Measurements from ENCODE around the gene COASY. TPM values are rescaled to one million over a fixed set of nuclear protein-coding genes. Genes with fewer than 3 reads are reported as not detected.
"Not testable (repeated sequence)": the region's sequence is repeated elsewhere in the genome, so short reads cannot be mapped to it uniquely, and the experiment has no call there.

COASY gene
- total RNA-seq, 4 donors from 2014 or later = 16.8 to 25.8 (median 19.9) TPM

GRCh38 chr17:42547001-42547461 is 14.9 kb upstream of the COASY start:
- peaks cover 0 to 37% of the 10 kb centered on the region in 2 donors for H3K36me3 ChIP-seq
- no peak overlapping the region for H3K27ac ChIP-seq
- no peak overlapping the region for H3K4me3 ChIP-seq
- no peaks in the 10 kb centered on the region for H3K9me3 ChIP-seq
- 50% methylated on average over 7 of the region's 23 CpGs; no CpG with 5 or more reads in 1 of the 2 donors for WGBS, 2 donors (ENCODE audit: low coverage in 1 of 2)
- peaks cover 0 to 13% (median 8%) of the 10 kb centered on the region in 3 donors for H3K4me1 ChIP-seq
- no peak for TF ChIP-seq POLR2A (IDR thresholded peaks at IDR 0.05)
- TF ChIP-seq EP300 (IDR thresholded peaks at IDR 0.05) = no peak
- TF ChIP-seq, protein P1, sequence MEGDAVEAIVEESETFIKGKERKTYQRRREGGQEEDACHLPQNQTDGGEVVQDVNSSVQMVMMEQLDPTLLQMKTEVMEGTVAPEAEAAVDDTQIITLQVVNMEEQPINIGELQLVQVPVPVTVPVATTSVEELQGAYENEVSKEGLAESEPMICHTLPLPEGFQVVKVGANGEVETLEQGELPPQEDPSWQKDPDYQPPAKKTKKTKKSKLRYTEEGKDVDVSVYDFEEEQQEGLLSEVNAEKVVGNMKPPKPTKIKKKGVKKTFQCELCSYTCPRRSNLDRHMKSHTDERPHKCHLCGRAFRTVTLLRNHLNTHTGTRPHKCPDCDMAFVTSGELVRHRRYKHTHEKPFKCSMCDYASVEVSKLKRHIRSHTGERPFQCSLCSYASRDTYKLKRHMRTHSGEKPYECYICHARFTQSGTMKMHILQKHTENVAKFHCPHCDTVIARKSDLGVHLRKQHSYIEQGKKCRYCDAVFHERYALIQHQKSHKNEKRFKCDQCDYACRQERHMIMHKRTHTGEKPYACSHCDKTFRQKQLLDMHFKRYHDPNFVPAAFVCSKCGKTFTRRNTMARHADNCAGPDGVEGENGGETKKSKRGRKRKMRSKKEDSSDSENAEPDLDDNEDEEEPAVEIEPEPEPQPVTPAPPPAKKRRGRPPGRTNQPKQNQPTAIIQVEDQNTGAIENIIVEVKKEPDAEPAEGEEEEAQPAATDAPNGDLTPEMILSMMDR (IDR thresholded peaks at IDR 0.05) = no peak
- TF ChIP-seq POLR2AphosphoS5 (IDR thresholded peaks at IDR 0.05) = no peak
- no peaks in the 10 kb centered on the region for H3K27me3 ChIP-seq
- ATAC-seq = no peak

DNA sequence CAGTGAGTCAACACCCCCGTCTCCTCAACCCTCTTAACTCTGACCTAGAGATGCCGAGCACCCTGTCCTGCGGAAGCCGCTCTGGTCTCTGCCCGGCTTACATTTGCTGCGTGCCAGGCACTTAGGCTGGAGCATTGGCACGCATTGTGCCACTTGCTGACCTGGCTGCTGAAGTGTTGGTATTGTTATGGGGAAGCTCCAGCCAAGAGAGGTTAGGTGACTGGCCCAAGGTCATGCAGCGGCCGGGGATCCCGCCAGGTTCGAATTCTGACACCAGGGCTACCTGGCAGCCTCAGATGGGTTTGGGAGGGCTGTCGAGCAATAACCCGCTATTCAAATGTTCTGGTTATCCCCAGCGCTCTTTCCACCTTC is 14.3 kb upstream of the COASY start:
- no peaks in the 10 kb centered on the region for H3K27me3 ChIP-seq
- H3K4me3 ChIP-seq = no peak overlapping the region
- ATAC-seq = no peak
- H3K4me1 ChIP-seq = peaks cover 0 to 19% (median 8%) of the 10 kb centered on the region in 3 donors
- TF ChIP-seq POLR2AphosphoS5 (IDR thresholded peaks at IDR 0.05) (no peak), EP300 (IDR thresholded peaks at IDR 0.05) (no peak)
- TF ChIP-seq, protein P1 (IDR thresholded peaks at IDR 0.05) = no peak
- WGBS, 2 donors (ENCODE audit: low coverage in 1 of 2) = no CpG with 5 or more reads among the region's 14 CpGs
- H3K27ac ChIP-seq = no peak overlapping the region
- H3K9me3 ChIP-seq = no peaks in the 10 kb centered on the region
- H3K36me3 ChIP-seq = peaks cover 0 to 34% of the 10 kb centered on the region in 2 donors

- peak overlapping the region in 1 of 2 donors; percentile 39 for H3K4me3 ChIP-seq
- H3K36me3 ChIP-seq = peaks cover 0 to 34% of the 10 kb centered on the region in 2 donors
- no peaks in the 10 kb centered on the region for H3K9me3 ChIP-seq
- peaks cover 0 to 24% (median 8%) of the 10 kb centered on the region in 3 donors for H3K4me1 ChIP-seq
- no peak overlapping the region for H3K27ac ChIP-seq
- no CpG with 5 or more reads among the region's 74 CpGs for WGBS, 2 donors (ENCODE audit: low coverage in 1 of 2)
- H3K27me3 ChIP-seq = no peaks in the 10 kb centered on the region
- no peak for TF ChIP-seq POLR2AphosphoS5 (IDR thresholded peaks at IDR 0.05)
- no peak for TF ChIP-seq POLR2A (IDR thresholded peaks at IDR 0.05)
- TF ChIP-seq, protein P1 (IDR thresholded peaks at IDR 0.05) = peak in 2 of 4 experiments; percentile 25 to 50
- no peak for TF ChIP-seq EP300 (IDR thresholded peaks at IDR 0.05)
- ATAC-seq = peak; percentile 54
Observed at GRCh38 chr17:42548070-42548837, 13.7 kb upstream of the COASY start.

DNA sequence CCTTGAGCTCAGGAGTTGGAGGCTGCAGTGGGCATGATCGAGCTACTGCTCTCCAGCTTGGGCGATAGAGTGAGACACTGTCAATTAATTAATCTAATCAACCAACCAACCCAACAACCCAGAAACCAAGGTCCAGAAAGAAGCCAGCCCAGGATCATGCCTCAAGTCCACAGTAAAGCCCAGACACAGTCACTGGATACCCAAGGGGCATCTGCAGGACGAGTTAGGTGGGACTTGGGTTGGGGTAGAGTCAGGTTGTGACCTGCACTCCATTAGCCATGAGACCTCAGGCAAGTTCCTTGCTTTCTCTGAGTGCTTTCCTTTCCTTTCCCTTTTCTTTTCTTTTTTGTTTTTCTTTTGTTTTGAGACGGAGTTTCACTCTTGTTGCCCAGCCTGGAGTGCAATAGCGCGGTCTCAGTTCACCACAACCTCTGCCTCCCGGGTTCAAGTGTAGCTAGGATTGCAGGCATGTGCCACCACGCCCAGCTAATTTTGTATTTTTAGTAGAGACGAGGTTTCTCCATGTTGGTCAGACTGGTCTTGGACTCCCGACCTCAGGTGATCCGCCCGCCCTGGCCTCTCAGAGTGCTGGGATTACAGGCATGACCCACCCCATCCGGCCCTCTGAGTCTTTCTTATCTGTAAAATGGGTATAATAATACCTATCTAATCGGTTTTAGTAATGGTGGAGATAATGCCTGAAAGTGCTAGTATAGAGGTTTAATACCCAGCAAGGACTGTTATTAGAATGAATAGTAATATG is 12.8 kb upstream of the COASY start:
- ATAC-seq = no peak
- TF ChIP-seq POLR2AphosphoS5 (IDR thresholded peaks at IDR 0.05) = no peak
- TF ChIP-seq, protein P1 (IDR thresholded peaks at IDR 0.05) = no peak
- TF ChIP-seq POLR2A (IDR thresholded peaks at IDR 0.05) = no peak
- no peak for TF ChIP-seq EP300 (IDR thresholded peaks at IDR 0.05)
- no peaks in the 10 kb centered on the region for H3K27me3 ChIP-seq
- H3K4me1 ChIP-seq = peaks cover 0 to 34% (median 16%) of the 10 kb centered on the region in 3 donors
- no peak overlapping the region for H3K27ac ChIP-seq
- H3K36me3 ChIP-seq = peaks cover 0 to 28% of the 10 kb centered on the region in 2 donors
- H3K9me3 ChIP-seq = no peaks in the 10 kb centered on the region
- no peak overlapping the region for H3K4me3 ChIP-seq
- 80 to 83% methylated on average over 5 to 13 of the region's 14 CpGs for WGBS, 2 donors (ENCODE audit: low coverage in 1 of 2)

- not testable (repeated sequence) for H3K27me3 ChIP-seq, ATAC-seq, H3K9me3 ChIP-seq
- H3K4me1 ChIP-seq = peaks cover 0 to 51% (median 21%) of the 10 kb centered on the region in 3 donors
- WGBS, 2 donors (ENCODE audit: low coverage in 1 of 2) = no CpG with 5 or more reads among the region's 15 CpGs
- H3K36me3 ChIP-seq = peaks cover 0 to 17% of the 10 kb centered on the region in 2 donors
- H3K4me3 ChIP-seq = peak within 1 kb of the TSS in 1 of 2 donors; percentile 85
- peak within 1 kb of the TSS in 3 of 4 donors; percentile 88 to 92 (median 90) for H3K27ac ChIP-seq
Observed at GRCh38 chr17:42552736-42553135, 9.2 kb upstream of the COASY start, which contains the start of gene HSD17B1. Gene HSD17B1, plus strand, starts transcription at chr17:42552923. Its CDS starts 11 bp downstream, at chr17:42552934.
